Activated T-cell treated with anti-CD3 and anti-CD28 coated beads for 24 hours (primary cell): Measurements from ENCODE around the gene AMBP.

Experiments used
- DNase-seq: peaks from one replicate; pipeline ENCODE4 v3.0.0-alpha.2; 2020; ENCODE audit warnings: low read depth

Gene AMBP

GRCh38 chr9:114078021-114078780 lies at the start of gene AMBP:
AMBP (minus strand) TSS chr9:114078300; CDS start chr9:114078209, 91 bp downstream.
- DNase-seq = no peak

GRCh38 chr9:114126247-114127060 lies 48.4 kb upstream of the AMBP start:
- no peak for DNase-seq

- no peak for DNase-seq
These were observed 47.4 kb upstream of the AMBP start for GRCh38 chr9:114125476-114126013.

DNA sequence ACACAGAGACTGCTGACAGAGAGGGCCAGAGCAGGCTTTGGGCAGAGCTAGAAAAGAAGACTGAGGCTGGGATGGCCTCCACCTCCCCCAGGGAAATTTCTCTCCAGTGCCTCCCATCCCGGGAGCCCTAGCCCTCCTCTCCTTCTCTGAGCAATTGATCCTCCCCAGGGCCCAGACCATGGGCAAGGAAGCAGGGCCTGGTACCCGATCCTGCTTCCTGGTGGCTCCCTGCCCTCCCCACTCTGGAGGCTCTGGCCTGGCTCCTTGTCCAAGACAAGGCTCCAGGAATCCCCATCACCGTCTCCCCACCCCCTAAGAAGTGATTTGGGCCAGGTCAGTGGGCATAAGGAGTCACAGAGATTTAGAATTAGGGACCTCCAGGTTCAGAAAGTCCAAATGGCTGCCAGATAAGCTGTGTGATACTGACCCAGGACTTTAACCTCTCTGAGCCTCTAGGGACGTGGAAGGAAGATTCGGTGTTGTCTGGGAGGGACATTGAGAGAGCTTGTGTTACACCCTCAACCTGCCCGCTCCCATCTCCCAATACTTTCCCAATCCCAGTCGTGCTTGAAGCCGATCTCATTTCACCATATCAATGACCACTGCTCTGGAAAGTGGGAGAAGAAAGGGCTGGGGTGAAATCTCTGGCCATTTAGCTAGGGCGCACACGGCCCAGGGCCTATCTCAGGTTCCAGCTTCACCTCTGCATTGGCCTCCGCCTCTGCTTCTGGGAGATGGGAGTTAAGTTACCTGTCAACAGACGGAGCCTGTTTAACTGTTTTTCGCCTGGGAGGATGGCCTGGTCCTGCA lies 46.8 kb upstream of the AMBP start:
- no peak for DNase-seq

GRCh38 chr9:114124138-114124537 lies 46.0 kb upstream of the AMBP start:
- DNase-seq = no peak

DNA sequence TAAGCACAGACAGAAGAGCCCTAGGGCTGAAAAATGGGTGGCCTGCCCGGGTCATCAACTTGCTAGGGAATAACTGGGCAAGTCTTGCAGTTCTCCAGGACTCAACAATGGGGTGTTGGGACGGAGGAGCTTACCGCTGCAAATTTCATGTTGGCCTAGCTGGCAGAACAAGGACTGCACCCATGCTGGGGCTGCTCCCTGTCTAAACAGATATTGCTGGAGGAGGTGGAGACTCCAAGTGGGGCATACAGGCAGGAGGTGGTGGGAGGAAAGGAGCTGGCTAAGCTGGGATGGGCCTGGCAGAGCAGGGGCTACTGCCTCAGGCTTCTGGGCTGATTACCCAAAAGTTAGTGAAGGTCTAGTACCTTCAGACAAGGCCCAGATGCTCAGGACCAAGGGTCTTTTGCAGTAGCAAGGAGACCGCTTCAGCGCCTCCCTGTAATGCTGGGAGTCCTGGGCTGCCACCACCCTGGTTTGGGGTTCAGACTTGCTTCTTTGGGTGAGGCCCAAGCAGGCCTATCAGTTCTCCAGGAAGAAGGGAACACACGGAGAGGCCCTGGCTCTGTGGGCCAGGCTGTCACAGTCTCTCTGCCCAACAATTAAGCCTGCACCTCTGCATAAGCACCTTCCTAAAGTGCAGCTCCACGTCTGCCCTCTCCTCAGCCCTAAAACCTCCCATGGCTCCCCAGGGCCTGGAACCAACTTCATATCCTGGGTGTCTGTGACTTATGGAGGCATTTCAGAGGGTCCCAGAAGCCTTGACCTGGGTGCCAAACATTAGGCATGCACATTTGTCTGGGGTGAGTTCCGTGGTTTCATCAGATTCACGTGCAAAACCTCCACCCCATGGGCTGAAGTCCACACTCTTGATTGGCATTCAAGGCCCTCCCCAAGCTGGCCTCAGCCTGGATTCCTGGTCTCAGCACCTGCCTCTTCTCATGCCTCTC lies 45.2 kb upstream of the AMBP start:
- DNase-seq = no peak

- no peak for DNase-seq
These were observed 44.3 kb upstream of the AMBP start for GRCh38 chr9:114122136-114123027.

DNA sequence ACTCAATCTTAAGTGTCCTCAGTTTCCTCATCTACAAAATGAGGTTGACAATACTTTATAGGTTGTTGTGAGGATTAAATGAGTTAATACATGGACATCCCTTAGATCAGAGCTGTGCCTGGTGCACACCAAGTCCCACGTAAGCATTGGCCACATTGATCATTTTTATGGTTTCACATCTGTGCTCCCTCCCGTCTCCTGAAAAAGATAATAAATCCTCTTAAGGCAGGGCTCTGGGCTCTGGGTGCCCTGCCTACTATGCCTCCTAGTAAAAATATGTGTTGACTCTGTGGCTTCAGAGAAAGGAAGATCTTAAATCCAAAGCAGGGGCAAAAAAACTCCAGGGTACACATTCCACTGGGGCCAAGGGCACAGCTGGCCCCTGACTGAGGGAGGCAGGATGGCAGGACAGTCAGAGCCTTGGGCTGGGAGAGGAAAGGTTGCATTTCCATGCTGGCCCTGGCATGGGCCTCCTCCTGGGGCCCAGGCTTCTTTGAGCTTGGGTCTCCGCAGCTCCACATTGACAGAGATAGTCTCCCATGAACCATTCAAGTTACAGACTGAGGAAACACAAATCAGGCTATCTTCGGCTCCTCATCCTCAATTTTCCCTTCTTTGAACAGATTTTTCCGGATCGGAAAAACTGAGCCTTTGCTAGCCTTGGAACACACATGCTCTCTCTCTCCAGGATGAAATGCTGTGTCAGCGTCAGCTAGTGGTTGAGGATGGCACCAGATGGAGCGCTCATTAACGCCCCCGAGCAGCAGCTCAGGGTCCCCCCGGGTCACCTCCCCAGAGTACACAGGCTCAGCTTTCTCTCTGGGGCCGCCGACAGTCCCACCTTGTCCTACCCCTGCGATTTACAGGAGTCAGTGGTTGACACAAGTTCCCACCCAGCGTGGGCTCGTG lies 43.4 kb upstream of the AMBP start:
- DNase-seq = no peak

GRCh38 chr9:114120192-114121014 lies 42.3 kb upstream of the AMBP start:
- DNase-seq = no peak

DNA sequence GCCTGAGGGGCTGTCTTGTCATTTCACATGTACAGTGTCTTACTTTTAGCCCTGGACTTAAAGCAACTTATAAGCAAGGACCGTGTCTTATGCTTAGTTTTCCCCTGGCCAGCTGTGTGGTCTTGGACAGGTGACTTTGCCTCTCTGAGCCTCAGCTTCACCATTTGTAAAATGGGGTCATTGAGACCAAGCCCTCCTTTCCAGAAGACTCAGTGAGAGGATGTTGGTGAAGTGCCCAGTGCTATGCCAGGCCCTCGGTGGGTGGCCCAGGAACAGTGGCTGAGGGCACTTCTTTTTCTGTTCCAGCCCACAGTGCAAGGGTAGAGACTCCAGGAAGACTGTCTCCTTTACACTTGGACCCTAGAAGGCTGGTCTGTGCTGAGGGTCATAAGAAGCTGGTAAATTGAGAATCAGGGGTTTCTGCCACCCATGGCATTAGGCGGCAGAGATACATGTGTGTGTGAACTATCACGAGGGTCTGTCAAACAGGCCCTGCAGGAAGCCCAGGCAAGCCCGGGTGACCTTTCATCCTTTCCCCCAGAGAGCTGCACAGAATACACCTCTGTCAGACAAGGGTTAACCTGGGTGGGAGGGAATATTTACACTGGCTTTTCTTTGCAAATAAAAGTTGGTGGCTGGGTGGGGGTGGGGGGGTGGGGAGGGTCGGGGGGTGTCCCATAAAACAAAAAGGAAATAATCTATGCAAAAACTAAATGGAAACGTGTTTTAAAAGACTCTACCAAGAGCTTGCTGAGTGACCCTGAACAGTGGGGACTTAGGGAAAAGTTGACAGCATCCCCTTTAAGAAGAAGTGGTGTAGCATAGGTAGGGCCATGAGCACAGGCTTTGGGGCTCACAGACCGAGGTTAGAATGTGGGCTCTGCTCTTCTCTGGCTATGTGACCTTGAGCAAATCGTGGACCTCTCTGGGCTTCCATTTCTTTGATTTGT lies 41.4 kb upstream of the AMBP start:
- DNase-seq = no peak

- DNase-seq = no peak
These were observed 40.1 kb upstream of the AMBP start for GRCh38 chr9:114117996-114118830.

DNA sequence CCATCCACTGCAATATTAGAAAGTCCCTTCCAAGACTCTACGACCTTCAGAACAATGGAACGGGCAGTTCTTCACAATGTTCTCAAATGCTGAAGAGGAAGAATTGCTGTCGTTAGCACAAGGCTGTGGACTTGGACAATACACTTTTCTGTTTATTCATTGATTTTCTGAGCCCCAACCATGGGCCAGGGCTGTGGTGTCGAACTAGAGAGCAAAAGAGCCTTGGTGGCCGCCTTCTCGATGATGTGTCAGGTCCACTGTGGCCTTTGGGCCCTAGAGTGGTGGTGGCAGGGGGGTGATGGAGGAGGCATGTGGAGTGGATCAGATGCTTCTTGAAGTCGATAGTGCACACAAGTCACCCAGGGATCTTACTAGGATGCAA lies 39.5 kb upstream of the AMBP start:
- DNase-seq = no peak

- no peak for DNase-seq
These were observed 38.1 kb upstream of the AMBP start for GRCh38 chr9:114116126-114116747.

DNA sequence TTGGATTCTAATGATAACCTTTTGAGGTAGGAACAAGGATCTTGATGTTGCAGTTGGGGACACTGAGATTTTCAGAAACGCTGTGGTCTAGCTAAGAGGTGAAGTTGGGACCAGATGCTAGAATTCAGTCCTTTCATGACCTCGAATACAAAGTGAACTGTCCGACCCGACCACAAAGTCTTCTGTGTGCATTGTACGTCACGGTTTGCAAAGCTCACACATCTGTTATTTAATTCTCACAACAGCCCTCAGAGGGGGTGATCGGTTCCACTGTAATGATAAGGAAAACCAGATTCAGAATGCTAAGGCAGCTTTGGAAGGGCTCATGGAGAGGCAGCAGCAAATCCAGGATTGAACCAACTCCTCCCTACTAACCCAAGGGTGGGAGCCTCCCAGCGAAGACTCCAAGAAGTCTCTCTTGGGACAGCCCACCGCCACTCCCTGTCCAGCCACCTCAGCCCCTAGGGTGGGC lies 37.6 kb upstream of the AMBP start:
- DNase-seq = no peak

DNA sequence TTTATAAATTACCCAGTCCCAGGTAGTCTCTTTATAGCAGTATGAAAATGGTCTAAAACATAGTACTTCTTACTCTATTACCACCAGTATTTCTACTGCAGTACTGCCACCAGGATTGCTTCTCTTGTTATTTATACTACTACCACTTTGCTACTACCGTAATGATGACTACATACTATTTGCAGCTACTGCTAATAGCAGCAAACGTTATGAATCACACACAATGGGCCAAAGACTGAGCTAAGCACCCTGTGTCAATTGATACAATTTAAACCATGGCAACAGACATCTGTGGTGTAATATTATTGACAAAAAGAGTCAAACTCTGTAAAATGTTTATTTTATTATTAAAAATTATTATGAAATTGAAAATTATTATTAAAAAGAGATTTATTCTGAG lies 36.3 kb upstream of the AMBP start:
- DNase-seq = no peak
